ENCODE results near the gene MCTP1. TPM values are rescaled to one million over a fixed set of nuclear protein-coding genes. Genes with fewer than 3 reads are reported as not detected.

The MCTP1 gene
- total RNA-seq, 1 experiment from 2014 or later, result 2.5 TPM

DNA sequence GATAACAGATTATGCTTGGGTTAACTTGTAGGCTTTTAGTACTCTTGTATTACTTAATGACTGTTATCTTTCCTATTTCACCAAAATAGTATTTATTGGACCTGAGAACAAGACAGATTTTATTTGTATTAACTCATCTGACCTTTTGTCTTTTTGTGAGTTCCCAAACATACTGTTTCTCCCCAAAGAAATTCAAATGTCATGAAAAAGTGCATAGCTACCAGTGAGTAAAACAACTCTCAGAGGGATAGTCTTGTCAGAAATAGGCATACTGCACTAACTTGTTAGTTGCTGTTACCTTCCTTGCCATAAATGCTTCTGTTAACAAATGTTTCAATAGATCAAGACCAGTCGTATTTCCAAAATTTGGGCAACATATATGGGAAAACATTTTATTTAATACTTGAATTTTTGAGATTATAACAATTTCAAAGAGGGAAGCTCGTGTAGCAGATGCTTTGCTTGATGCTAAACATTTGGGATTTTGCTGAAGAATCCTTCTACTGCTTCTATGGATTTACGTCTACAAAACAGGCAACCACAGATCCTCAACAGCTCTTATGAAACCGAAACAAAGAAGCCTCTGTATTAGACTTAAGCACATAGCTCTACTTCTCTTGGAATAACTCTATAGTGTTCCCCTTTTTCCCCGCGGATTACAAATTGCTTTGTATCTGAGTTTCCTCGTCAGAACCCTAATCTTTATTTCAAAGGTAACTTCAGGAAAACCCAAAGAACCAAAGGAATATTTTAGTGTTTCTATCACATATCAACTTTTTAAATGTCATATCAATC, 248.8 kb downstream of the MCTP1 start:
- Histone ChIP-seq H3K4me2 (ENCODE audit: insufficient read depth, insufficient read length, low read length) (no peak overlapping the region), H4K5ac (ENCODE audit: insufficient read length, low read depth, low read length) (no peak overlapping the region), H3K27ac (ENCODE audit: insufficient read length, low read depth, low read length) (no peak overlapping the region), H4K20me1 (ENCODE audit: control insufficient read depth, insufficient read depth, insufficient read length) (no peaks in the 10 kb centered on the region), H3T11ph (ENCODE audit: low read length) (no peak overlapping the region), H2BK5ac (ENCODE audit: insufficient read length, low read length) (no peak overlapping the region), H2AK5ac (ENCODE audit: insufficient read length, low read length) (no peak overlapping the region), H2BK15ac (ENCODE audit: low read depth, low read length) (no peak overlapping the region), H3K9ac (ENCODE audit: extremely low read depth, insufficient read length, low read length) (no peak overlapping the region), H2BK12ac (ENCODE audit: insufficient read length, low read depth, low read length) (no peak overlapping the region), H2BK120ac (ENCODE audit: low read depth, low read length, poor library complexity, severe bottlenecking) (no peak overlapping the region), H3K4ac (ENCODE audit: low read depth, low read length) (no peak overlapping the region), H3K18ac (ENCODE audit: insufficient read length, low read depth, low read length) (no peak overlapping the region), H3K79me1 (ENCODE audit: insufficient read depth, low read depth, low read length, poor library complexity, severe bottlenecking) (no peaks in the 10 kb centered on the region), H4K91ac (ENCODE audit: insufficient read length, low read depth, low read length) (no peak overlapping the region), H3K14ac (ENCODE audit: insufficient read depth, low read length) (no peak overlapping the region), H3K23me2 (ENCODE audit: insufficient read length, low read depth, low read length, poor library complexity, severe bottlenecking) (no peaks in the 10 kb centered on the region), H3K56ac (ENCODE audit: insufficient read length, low read depth, low read length) (no peak overlapping the region), H3K27me3 (ENCODE audit: insufficient read depth, low read length) (no peaks in the 10 kb centered on the region), H3K79me2 (ENCODE audit: insufficient read depth, low read length) (no peaks in the 10 kb centered on the region), H3K4me1 (ENCODE audit: insufficient read depth, low read length) (no peaks in the 10 kb centered on the region), H3K9me3 (ENCODE audit: control insufficient read depth, low read depth, low read length) (no peaks in the 10 kb centered on the region), H3K23ac (ENCODE audit: insufficient read length, low read depth, low read length) (no peak overlapping the region), H4K8ac (replicated peaks; ENCODE audit: insufficient read length, low read depth, low read length) (no peak overlapping the region), H2AFZ (ENCODE audit: low read length) (no peak overlapping the region), H2BK20ac (ENCODE audit: low read depth, low read length, poor library complexity, severe bottlenecking) (no peak overlapping the region)
- DNase-seq, result no peak
- Mint-ChIP-seq H3K9me3 (peaks cover 0 to 6% of the 10 kb centered on the region in 2 experiments; a peak in 2 of 5 replicates), H3K4me1 (no peaks in the 10 kb centered on the region), H3K4me3 (no peak overlapping the region), H3K36me3 (ENCODE audit: insufficient read depth in 1 of 3, low read depth in 3 of 3) (no peaks in the 10 kb centered on the region; a peak in 1 of 7 replicates), H3K27ac (no peak overlapping the region), H3K27me3 (ENCODE audit: low read depth) (no peaks in the 10 kb centered on the region)
- no CpG with 5 or more reads among the region's 7 CpGs for WGBS (ENCODE audit: extremely low coverage, insufficient read length, low lambda C conversion rate)
- TF ChIP-seq, protein P1, sequence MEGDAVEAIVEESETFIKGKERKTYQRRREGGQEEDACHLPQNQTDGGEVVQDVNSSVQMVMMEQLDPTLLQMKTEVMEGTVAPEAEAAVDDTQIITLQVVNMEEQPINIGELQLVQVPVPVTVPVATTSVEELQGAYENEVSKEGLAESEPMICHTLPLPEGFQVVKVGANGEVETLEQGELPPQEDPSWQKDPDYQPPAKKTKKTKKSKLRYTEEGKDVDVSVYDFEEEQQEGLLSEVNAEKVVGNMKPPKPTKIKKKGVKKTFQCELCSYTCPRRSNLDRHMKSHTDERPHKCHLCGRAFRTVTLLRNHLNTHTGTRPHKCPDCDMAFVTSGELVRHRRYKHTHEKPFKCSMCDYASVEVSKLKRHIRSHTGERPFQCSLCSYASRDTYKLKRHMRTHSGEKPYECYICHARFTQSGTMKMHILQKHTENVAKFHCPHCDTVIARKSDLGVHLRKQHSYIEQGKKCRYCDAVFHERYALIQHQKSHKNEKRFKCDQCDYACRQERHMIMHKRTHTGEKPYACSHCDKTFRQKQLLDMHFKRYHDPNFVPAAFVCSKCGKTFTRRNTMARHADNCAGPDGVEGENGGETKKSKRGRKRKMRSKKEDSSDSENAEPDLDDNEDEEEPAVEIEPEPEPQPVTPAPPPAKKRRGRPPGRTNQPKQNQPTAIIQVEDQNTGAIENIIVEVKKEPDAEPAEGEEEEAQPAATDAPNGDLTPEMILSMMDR (conservative IDR thresholded peaks at IDR 0.05), result no peak

Data from H9 (cell line).